ENCODE results near the gene RNU1-2.
"Not testable (repeated sequence)": the region's sequence is repeated elsewhere in the genome, so short reads cannot be mapped to it uniquely, and the experiment has no call there.

The RNU1-2 gene

GRCh38 chr1:16895598-16896315 lies at the start of gene RNU1-2:
Gene RNU1-2, plus strand, starts transcription at chr1:16895980.
- peak; percentile 75 to 78 for DNase-seq (ENCODE audit: low read depth in 2 of 2)

DNA sequence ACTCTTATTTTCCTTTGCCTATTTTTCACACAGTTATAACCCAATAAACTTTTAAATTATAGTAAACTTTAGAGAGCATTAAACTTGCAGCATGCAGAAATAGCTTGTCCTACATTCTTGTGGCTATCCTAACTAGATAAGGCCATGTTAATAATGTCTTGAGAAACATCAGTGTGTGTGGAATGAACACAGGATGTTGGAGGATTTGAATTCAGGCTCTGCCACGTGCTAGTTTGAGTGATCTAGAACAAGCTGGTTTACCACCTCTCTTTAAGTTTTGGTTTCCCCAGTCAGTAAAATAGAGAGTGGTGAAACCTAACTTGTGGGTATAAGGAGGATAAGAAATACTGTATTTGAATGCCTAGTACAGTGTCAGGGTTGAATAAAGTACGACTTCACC lies 39.6 kb upstream of the RNU1-2 start:
- DNase-seq (ENCODE audit: low read depth in 2 of 2): not testable (repeated sequence)

DNA sequence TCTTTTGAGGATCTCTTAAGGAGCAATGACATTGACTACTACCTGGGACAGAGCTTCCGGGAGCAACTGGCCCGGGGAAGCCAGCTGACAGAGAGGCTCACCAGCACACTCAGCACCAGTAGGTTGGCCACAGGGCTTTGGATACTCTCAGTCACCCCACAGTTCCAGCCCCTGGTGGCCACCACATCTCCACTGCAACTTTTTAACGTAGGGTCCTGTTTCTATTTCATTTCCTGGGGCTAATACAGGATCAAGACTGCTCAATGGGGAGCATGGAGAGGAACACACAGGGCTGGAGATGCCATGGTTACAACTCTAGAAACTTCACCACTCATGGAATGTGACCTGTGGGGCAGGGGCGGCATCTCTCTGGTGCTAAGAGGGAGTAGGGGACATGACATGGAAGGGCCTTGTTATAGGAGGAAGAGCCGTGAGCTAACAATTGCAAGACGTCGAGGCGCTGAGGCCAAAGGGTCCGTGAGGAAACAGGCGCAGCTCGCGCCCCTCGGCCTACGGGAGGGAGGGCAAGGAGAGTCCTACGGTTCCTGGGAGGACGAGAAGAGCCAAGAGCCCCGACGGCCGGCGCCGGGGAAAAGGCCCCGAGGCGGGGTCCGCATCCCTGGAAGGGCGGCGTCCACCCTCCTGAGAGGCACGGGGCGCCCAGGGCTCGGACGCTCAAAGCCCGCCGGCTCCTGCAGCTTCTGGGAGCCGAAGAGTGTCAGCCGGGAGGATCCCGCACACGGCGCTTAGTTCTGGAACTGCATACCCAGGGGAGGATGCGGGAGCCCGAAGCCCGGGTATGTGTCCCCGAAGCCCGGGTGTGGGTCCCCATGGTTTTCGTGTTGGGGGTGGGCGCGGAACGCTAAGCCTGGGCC lies 36.4 kb upstream of the RNU1-2 start:
- not testable (repeated sequence) for DNase-seq (ENCODE audit: low read depth in 2 of 2)

- DNase-seq (ENCODE audit: low read depth in 2 of 2): not testable (repeated sequence)
Measured at GRCh38 chr1:16860048-16860447, 35.7 kb upstream of the RNU1-2 start.

- not testable (repeated sequence) for DNase-seq (ENCODE audit: low read depth in 2 of 2)
Measured at GRCh38 chr1:16861832-16862245, 33.9 kb upstream of the RNU1-2 start.

- DNase-seq (ENCODE audit: low read depth in 2 of 2): not testable (repeated sequence)
Measured at GRCh38 chr1:16862415-16862814, 33.4 kb upstream of the RNU1-2 start.

- not testable (repeated sequence) for DNase-seq (ENCODE audit: low read depth in 2 of 2)
Measured at GRCh38 chr1:16863024-16863423, 32.8 kb upstream of the RNU1-2 start.

GRCh38 chr1:16866926-16867707 lies 28.7 kb upstream of the RNU1-2 start:
- DNase-seq (ENCODE audit: low read depth in 2 of 2): not testable (repeated sequence)

- DNase-seq (ENCODE audit: low read depth in 2 of 2): not testable (repeated sequence)
Measured at GRCh38 chr1:16868787-16869186, 27.0 kb upstream of the RNU1-2 start.

DNA sequence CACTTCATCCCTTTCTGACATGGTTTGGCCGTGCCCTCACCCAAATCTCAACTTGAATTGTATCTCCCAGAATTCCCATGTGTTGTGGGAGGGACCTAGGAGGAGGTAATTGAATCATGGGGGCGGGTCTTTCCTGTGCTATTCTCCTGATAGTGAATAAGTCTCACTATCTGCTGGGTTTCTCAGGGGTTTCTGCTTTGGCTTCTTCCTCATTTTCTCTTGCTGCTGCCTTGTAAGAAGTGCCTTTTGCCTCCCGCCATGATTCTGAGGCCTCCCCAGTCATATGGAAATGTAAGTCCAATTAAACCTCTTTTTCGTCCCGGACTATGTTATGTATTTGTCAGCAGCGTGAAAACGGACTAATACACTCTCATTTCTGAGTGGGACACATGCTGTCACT lies 25.8 kb upstream of the RNU1-2 start:
- DNase-seq (ENCODE audit: low read depth in 2 of 2): not testable (repeated sequence)

- not testable (repeated sequence) for DNase-seq (ENCODE audit: low read depth in 2 of 2)
Measured at GRCh38 chr1:16871171-16871570, 24.6 kb upstream of the RNU1-2 start.

DNA sequence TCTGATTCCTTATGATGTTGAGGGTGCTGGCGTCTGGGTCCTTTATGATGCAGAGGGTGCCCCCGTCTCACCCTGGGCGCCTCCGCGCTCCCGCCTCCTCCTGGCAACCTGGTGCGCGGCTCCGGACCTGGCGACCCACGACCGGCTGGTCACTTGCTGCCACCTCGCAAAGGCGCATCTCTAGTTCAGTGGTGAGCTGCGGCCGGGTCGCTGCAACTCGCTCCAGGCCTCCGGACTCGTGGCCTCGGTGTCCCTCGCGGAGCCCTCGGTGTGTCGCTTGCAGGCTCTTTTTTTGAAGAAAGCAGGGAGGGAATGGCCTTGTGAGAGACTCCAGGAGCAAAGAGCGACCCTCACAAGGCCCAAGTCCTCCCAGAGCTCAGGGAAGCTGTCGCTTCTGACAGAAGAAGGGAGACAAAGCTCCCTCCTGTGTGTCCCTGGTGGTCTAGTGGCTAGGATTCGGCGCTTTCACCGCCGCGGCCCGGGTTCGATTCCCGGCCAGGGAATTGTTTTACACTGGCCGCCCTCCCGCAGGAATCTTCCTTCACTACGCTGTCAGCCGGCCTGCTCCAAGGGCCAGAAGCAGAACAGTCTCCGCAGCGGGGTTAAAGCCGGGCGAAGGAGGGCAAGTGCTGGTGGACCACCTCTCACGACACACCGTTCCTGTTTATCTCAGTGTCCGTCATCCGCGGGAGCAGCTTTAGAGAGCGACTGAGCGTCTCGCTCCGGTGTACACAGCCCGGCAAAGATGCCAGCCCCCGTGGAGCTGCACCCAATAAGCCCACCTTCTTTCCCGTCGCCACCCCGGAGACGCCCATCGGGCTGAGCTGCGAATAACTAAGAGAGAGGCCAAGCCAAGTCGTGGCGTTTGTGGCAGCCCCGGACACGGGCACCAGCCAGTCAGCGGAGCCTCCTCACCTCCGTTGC lies 23.4 kb upstream of the RNU1-2 start:
- not testable (repeated sequence) for DNase-seq (ENCODE audit: low read depth in 2 of 2)

- DNase-seq (ENCODE audit: low read depth in 2 of 2): peak; percentile 32 to 61
Measured at GRCh38 chr1:16873076-16873879, 22.5 kb upstream of the RNU1-2 start.

DNA sequence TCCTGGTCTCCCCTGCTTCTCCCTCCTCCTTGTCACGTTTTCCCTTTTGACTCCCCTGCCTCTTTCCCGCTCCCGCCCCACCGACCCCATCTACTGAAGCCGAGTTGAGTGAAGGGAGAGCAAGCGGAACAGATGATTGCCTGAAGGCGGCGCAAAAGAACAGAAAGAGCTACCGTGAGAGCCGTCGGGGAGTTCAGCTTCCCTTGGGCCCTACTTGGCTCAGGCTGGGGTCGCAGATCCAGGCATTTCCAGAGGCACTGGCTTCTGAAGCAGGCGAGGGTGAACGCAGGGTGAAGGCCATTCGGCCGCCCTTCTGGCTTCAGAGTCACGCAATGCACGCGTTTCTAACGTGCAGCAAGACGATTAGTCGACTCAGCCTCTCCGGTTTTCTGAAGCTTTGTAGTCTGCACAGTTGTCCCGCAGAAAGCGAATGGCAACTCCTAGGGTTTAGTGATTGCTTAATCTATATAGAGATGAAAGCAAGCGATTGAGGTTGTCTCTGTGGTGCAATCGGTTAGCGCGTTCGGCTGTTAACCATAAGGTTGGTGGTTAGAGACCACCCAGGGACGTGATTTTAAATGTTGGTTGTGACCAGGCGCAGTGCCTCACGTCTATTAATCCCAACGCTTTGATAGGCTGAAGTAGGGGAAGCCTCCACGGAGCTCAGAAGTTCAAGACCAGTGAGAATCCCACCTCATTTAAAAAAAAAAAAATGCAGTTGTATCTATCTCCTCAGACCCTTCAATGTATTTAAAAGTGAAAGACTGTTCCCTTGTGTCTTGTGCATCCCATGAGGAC lies 20.6 kb upstream of the RNU1-2 start:
- not testable (repeated sequence) for DNase-seq (ENCODE audit: low read depth in 2 of 2)

DNA sequence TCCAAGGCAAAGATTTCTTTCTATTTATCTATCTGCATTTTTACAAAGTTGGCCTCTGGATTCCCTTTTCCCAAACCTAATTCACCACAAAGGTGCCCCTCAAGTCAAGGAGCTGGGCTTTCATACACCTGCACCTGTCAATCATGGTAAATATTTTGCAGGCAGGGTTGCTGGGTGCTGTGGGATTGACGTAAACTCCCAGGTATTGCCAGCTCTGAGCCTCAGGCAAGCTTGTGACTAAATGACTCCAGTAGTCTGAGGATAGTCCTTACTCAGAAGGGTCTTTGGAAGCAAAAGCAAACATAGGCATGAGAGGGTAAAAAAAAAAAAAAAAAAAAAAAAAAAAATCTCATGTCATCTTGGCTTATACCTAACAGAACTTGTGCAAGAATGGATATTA lies 14.0 kb upstream of the RNU1-2 start:
- DNase-seq (ENCODE audit: low read depth in 2 of 2): not testable (repeated sequence)

GRCh38 chr1:16882986-16883385 lies 12.8 kb upstream of the RNU1-2 start:
- DNase-seq (ENCODE audit: low read depth in 2 of 2): no peak

DNA sequence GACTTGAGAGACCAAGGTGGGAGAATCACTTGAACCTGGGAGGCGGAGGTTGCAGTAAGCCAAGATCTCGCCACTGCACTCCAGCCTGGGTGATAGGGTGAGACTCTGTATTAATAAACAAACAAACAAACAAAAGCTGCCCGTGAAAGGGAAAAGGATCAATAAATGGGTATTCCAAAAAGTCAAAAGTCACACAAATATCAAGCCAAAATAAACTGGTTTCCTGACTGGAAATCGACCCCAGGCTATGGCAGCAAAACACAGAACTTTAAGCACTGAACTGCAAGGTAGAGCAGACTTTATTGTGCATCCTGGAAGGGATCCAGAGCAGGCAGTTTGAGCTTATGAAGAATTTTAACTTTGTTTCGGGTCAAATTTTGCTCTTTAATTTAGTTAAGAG lies 11.3 kb upstream of the RNU1-2 start:
- not testable (repeated sequence) for DNase-seq (ENCODE audit: low read depth in 2 of 2)

GRCh38 chr1:16886860-16887605 lies 8.7 kb upstream of the RNU1-2 start:
- DNase-seq (ENCODE audit: low read depth in 2 of 2): no peak

Measured in stimulated activated CD8-positive, alpha-beta memory T cell treated with anti-CD3 and anti-CD28 coated beads, Interleukin-7, amount 100 ng/mL, for 4 hours (primary cell).